ENCODE results near the gene LRRC53. TPM values are rescaled to one million over a fixed set of nuclear protein-coding genes. Genes with fewer than 3 reads are reported as not detected.

LRRC53 gene
- total RNA-seq, 2 experiments from 2014 or later, result not detected

DNA sequence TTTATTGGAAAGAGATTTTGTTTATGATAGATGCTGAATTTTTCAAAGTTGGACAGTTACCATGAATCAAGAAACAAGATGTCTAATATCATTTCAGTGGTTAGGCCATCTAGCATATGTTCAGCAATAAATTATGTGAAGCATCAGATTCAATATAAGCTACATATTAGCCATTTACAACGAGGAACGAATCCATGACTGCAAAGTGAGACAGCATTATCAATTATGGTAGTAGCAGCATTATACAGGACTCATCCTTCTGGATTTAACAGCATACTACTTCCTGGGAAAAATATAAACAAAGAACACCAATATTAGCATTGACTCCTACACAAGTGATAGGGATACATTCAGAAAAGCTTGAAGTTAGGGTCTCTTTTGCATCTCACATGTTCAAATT, 59.1 kb downstream of the LRRC53 start:
- POLR2A ChIA-PET, result interaction anchor here (0.6 kb wide), 1 partner anchor 257 kb away, joined by 4 read pairs; no protein-coding TSS in a partner anchor
- CTCF ChIA-PET, result no interaction called here

- ChIA-PET POLR2A (no interaction called here), CTCF (no interaction called here)
These were observed 60.4 kb downstream of the LRRC53 start for GRCh38 chr1:74452035-74452434.

DNA sequence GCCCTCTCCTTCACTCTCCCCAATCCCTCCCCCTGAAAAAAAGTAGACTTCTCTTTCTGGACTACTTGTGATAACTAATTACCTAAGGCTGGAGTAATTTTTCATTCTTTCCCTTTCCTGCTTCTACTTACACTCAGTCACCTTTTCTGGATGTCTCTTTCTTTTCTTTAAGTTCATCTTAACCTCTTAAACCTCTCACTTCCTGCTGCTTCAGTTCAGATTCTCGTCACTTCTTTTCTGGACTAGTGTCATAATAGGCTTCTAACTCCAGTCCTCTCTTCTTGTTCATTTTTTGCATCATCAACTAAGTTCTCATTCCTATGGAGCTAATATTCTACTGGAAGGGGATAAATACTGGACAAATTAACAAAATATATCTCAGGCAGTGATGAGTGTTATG, 75.4 kb downstream of the LRRC53 start:
- ChIA-PET POLR2A (no interaction called here), CTCF (no interaction called here)

- POLR2A ChIA-PET, result no interaction called here
- CTCF ChIA-PET, result no interaction called here
These were observed 76.3 kb downstream of the LRRC53 start for GRCh38 chr1:74436078-74436477.

DNA sequence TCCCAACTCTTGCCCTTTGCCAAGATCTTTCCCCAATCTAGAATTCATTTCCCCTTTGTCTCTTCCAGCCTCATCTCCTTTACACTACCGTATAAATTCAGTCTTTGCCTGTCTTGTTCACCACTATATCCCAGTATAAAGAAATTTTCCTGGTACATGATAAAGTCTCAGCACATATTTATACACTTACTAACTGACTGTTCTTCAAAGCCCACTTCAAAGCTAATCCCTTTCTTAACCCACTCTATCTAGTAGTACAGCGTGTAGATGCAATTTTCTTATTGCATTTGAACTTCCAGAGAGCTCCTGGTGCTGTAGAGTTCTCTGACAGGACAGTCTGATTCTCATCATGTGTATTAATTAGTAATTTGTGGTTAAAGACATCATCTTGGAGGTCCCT, 78.1 kb downstream of the LRRC53 start:
- POLR2A ChIA-PET, result no interaction called here
- CTCF ChIA-PET, result no interaction called here

DNA sequence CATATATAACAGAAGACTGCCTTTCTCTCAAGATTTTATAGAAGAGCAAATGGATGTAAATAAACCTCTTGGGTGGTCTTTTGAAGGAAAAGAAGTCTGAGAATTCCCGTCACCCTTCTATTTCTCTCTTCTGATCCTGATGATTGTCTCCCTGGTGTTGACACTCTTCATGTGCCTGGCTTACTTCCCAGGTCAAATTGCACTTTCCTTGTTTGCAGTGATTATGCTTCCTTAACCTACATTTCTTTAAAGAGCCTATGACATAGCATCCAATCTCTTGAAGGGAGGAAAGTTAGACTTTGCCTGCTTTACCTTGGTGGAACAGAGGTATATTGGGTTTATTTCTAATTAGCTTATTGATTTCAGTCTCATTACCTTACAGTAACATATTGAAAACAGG, 80.1 kb downstream of the LRRC53 start:
- CTCF ChIA-PET, result no interaction called here
- POLR2A ChIA-PET, result no interaction called here

DNA sequence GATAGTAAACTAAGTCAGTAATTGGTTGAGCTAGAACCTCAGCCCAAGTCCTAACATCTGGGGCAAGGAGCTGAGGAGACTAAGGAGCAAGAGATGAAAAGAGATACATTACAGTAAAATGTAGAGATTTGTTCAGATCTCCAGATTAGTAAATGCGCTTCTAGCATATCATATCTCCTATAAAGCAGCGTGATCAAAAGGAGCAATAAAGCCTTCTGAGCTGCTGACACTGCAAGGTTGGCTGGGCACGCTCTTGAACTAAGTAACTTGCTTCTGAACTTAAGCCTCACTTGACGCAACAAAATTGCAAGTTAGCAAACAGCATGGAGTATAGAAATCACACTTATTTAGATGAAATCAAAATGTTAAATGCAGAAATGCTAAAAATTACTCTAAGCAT, 80.9 kb downstream of the LRRC53 start:
- ChIA-PET CTCF (no interaction called here), POLR2A (no interaction called here)

- POLR2A ChIA-PET, result no interaction called here
- CTCF ChIA-PET, result no interaction called here
These were observed 82.0 kb downstream of the LRRC53 start for GRCh38 chr1:74430342-74430934.

DNA sequence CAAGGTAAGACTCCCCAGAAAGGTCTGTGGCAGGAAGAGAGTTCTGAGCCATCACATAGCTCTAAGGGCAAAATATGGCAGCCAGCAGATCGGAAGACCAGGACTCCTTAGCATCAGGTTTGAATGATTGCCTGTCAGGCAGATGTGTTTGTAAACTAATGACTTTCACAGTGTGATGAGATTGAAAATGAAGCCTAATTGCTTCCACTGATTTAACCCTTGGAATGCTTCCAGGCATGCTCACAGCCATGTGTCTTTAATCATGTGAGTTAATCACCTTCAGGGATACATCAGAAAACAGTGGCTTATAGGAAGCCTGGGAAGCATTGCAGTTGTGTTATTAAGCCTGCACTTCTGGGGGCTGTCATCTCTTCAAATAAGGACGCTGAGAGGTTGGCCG, 82.8 kb downstream of the LRRC53 start:
- ChIA-PET CTCF (no interaction called here), POLR2A (no interaction called here)

GRCh38 chr1:74427681-74428080, 84.7 kb downstream of the LRRC53 start:
- POLR2A ChIA-PET, result no interaction called here
- CTCF ChIA-PET, result no interaction called here

GRCh38 chr1:74426208-74426937, 86.0 kb downstream of the LRRC53 start:
- ChIA-PET CTCF (no interaction called here), POLR2A (no interaction called here)

DNA sequence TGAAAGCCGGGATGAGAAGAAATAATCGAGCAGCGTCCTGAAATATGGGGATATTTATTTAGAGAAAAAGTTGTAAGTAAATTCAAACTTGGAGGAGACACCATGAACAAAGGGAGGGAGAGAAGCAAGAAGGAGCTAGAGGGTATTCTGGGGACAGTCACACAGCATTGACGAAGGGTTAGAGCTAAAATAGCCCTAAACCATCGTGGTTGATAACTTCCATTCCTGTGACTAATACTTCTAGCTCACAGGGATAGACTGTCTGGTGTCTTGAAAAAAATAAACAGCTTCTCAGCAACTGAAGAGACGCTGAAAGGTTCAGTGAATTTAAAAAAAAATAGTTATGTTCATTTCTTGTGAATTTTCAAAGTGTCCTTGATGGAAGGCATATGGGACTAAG, 86.7 kb downstream of the LRRC53 start:
- ChIA-PET POLR2A (no interaction called here), CTCF (no interaction called here)

GRCh38 chr1:74423471-74423870, 88.9 kb downstream of the LRRC53 start:
- POLR2A ChIA-PET, result no interaction called here
- CTCF ChIA-PET, result no interaction called here

GRCh38 chr1:74422421-74423292, 89.8 kb downstream of the LRRC53 start:
- ChIA-PET CTCF (no interaction called here), POLR2A (no interaction called here)

DNA sequence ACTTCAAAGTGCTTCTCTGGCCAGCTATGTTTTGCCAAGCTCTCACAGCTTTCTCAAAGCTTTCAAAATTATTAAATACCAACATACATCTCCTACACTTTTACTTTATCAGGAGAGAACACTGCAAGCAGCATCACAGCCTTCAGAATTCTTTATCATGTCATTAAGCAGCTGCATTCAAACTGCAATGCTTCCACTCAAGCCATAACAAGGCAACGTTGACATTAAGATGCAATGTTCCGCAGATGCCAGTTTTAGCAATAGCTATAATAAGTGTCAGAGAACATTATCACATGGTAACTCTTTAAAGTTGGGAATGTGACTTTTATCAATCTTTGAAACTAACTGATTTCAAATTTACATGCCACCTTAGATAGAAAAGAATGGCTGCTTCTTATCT, 91.9 kb downstream of the LRRC53 start:
- CTCF ChIA-PET, result no interaction called here
- POLR2A ChIA-PET, result no interaction called here

Other genes with a start within 250 kb of the LRRC53 start
- gene ERICH3, start 161.2 kb upstream of the LRRC53 start, total RNA-seq, result not detected
- gene CRYZ, start 220.4 kb upstream of the LRRC53 start, total RNA-seq, result 10 to 100 TPM; 14.0 to 14.3 TPM
- 10 to 100 TPM; 39.9 to 41.8 TPM for gene TYW3, start 220.5 kb upstream of the LRRC53 start, total RNA-seq